ENCODE results near the gene SMYD3. TPM values are rescaled to one million over a fixed set of nuclear protein-coding genes. Genes with fewer than 3 reads are reported as not detected.

Gene SMYD3
- total RNA-seq, 3 donors from 2014 or later (not counting 1 experiment from before 2014, with no cell fraction given) = 43.6 to 48.0 (median 46.1) TPM

DNA sequence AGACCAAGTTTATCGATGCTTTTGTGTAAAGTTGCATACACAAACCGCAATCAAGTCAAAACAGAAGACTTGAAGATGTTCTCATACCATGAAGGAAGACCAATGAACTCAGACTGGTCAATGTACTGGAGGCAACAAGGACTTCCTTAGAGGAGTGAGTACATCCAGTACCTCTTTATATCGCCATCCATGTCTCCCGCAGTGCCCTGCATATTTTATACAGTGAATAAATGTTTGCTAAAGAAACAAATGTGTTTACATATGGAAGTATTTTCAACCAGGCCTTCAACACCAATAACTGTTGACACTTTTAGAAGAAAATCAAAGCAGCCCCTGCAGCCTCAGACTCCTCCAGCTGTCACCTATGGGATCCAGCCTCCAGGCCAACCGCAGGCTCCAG lies 125.6 kb downstream of the SMYD3 start:
- over 99% methylated on average over 4 of the region's 5 CpGs for WGBS (ENCODE audit: insufficient coverage)
- Mint-ChIP-seq H3K4me3 (no peak overlapping the region), H3K4me1 (peaks cover 14 to 19% of the 10 kb centered on the region in 2 donors), H3K27me3 (ENCODE audit: low read depth in 2 of 2) (no peaks in the 10 kb centered on the region), H3K36me3 (no peaks in the 10 kb centered on the region), H3K27ac (no peak overlapping the region), H3K9me3 (no peaks in the 10 kb centered on the region)
- Histone ChIP-seq H3K4me1 (ENCODE audit: control insufficient read depth, insufficient read depth, low read length) (no peaks in the 10 kb centered on the region), H3K27me3 (ENCODE audit: control insufficient read depth, insufficient read depth, low read length) (no peaks in the 10 kb centered on the region), H3K36me3 (ENCODE audit: control insufficient read depth, insufficient read depth, low read length) (no peaks in the 10 kb centered on the region), H3K27ac (ENCODE audit: low read length) (no peak overlapping the region), H3K4me3 (ENCODE audit: low read length) (no peak overlapping the region), H3K9me3 (ENCODE audit: control insufficient read depth, insufficient read depth, low read length) (no peaks in the 10 kb centered on the region)
- TF ChIP-seq, protein P1, sequence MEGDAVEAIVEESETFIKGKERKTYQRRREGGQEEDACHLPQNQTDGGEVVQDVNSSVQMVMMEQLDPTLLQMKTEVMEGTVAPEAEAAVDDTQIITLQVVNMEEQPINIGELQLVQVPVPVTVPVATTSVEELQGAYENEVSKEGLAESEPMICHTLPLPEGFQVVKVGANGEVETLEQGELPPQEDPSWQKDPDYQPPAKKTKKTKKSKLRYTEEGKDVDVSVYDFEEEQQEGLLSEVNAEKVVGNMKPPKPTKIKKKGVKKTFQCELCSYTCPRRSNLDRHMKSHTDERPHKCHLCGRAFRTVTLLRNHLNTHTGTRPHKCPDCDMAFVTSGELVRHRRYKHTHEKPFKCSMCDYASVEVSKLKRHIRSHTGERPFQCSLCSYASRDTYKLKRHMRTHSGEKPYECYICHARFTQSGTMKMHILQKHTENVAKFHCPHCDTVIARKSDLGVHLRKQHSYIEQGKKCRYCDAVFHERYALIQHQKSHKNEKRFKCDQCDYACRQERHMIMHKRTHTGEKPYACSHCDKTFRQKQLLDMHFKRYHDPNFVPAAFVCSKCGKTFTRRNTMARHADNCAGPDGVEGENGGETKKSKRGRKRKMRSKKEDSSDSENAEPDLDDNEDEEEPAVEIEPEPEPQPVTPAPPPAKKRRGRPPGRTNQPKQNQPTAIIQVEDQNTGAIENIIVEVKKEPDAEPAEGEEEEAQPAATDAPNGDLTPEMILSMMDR (IDR thresholded peaks at IDR 0.05) = no peak
- intact Hi-C loops (cut with micrococcal nuclease) = no loop called here
- no peak for DNase-seq
- ATAC-seq = no peak

DNA sequence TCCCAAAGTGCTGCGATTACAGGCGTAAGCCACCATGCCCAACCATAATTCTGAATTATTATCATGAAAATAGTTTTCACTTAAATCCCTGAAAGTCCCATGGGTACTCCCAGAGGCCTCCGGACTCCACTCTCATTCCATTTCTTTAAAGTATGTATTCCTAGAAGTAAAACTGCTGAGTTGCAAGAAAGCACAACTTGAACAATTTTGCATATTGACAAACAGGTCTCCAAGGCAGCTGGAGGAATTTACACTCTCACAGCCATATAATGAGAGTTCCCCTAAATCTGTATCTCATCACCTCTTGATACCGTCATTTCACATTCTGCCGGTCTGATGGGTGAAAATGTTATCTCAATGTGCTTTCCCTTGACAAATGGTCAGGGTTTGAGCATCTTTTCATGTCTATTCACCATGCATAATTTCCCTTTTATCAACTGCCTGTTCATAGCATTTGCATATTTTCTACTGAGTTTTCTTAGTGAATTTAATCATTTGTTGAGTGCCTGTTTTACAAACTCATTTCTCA lies 129.4 kb downstream of the SMYD3 start:
- DNase-seq (no peak), ATAC-seq (no peak)
- H3K36me3 Mint-ChIP-seq = no peaks in the 10 kb centered on the region
- no peaks in the 10 kb centered on the region for H3K9me3 Mint-ChIP-seq
- no peaks in the 10 kb centered on the region for H3K36me3 ChIP-seq (ENCODE audit: control insufficient read depth, insufficient read depth, low read length)
- H3K4me3 ChIP-seq (ENCODE audit: low read length) = no peak overlapping the region
- TF ChIP-seq, protein P1 (IDR thresholded peaks at IDR 0.05) = no peak
- H3K4me1 Mint-ChIP-seq = peaks cover 11 to 16% of the 10 kb centered on the region in 2 donors
- no peak overlapping the region for H3K4me3 Mint-ChIP-seq
- intact Hi-C loops (cut with micrococcal nuclease) = no loop called here
- no peaks in the 10 kb centered on the region for H3K27me3 Mint-ChIP-seq (ENCODE audit: low read depth in 2 of 2)
- H3K4me1 ChIP-seq (ENCODE audit: control insufficient read depth, insufficient read depth, low read length) = no peaks in the 10 kb centered on the region
- H3K9me3 ChIP-seq (ENCODE audit: control insufficient read depth, insufficient read depth, low read length) = no peaks in the 10 kb centered on the region
- no peak overlapping the region for H3K27ac Mint-ChIP-seq
- H3K27ac ChIP-seq (ENCODE audit: low read length) = no peak overlapping the region
- H3K27me3 ChIP-seq (ENCODE audit: control insufficient read depth, insufficient read depth, low read length) = no peaks in the 10 kb centered on the region
- 94% methylated on average over 5 of the region's 5 CpGs for WGBS (ENCODE audit: insufficient coverage)

DNA sequence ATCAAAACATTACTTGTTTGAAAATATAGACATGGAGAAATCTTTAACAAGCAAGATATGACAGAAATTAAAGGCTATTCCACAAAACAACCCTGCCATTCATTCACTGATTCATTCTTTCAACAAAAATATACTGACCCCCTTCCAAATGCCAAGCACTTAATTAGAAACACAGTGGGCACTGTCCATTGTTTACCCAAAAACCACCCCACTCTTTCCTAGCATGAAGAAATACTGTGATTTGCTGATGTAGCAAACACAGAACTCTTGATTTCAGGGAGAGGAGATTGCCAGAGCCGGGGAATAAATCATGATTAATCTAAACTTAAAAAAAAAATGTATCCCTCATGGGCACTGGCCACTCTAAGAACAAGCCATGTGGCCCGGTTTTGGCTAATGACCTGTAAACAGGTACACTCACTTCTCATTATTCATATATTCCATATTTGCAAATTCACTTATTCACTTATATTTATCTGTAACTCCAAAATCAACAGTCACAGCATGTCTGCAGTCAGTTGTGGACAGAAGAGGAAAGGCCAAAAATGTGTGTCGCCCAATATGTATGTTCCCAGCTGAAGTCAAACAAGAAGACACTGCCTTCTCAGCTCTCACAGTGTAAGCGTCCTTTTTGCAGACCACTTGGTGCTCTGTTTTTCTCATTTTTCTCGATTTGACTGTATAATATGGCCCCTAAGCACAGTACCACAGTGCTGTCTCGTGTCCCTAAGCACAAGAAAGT lies 133.1 kb downstream of the SMYD3 start:
- no peaks in the 10 kb centered on the region for H3K27me3 Mint-ChIP-seq (ENCODE audit: low read depth in 2 of 2)
- H3K36me3 ChIP-seq (ENCODE audit: control insufficient read depth, insufficient read depth, low read length) = no peaks in the 10 kb centered on the region
- no peaks in the 10 kb centered on the region for H3K9me3 Mint-ChIP-seq
- no peaks in the 10 kb centered on the region for H3K36me3 Mint-ChIP-seq
- ATAC-seq (no peak), DNase-seq (no peak)
- H3K9me3 ChIP-seq (ENCODE audit: control insufficient read depth, insufficient read depth, low read length) = no peaks in the 10 kb centered on the region
- H3K4me1 Mint-ChIP-seq = peaks cover 0 to 14% of the 10 kb centered on the region in 2 donors
- H3K4me3 ChIP-seq (ENCODE audit: low read length) = no peak overlapping the region
- intact Hi-C loops (cut with micrococcal nuclease) = no loop called here
- no peak overlapping the region for H3K27ac Mint-ChIP-seq
- H3K27me3 ChIP-seq (ENCODE audit: control insufficient read depth, insufficient read depth, low read length) = no peaks in the 10 kb centered on the region
- no peaks in the 10 kb centered on the region for H3K4me1 ChIP-seq (ENCODE audit: control insufficient read depth, insufficient read depth, low read length)
- H3K27ac ChIP-seq (ENCODE audit: low read length) = no peak overlapping the region
- 95% methylated on average over 6 of the region's 6 CpGs for WGBS (ENCODE audit: insufficient coverage)
- no peak overlapping the region for H3K4me3 Mint-ChIP-seq
- TF ChIP-seq, protein P1 (IDR thresholded peaks at IDR 0.05) = no peak

All from natural killer cell (primary cell).